ENCODE data around the gene PTCD2. TPM values are rescaled to one million over a fixed set of nuclear protein-coding genes. Genes with fewer than 3 reads are reported as not detected.

The PTCD2 gene
- total RNA-seq, 2 donors from 2014 or later = 9.5 to 13.4 TPM

- peak; percentile 66 for DNase-seq
- H3K4me3 ChIP-seq (ENCODE audit: low read length) = peak overlapping the region; percentile 56
- peak overlapping the region; percentile 84 for H3K27ac Mint-ChIP-seq
- H3K4me1 Mint-ChIP-seq = peaks cover 40% of the 10 kb centered on the region
- H3K27me3 ChIP-seq (ENCODE audit: control insufficient read depth, insufficient read depth, low read length, poor library complexity, severe bottlenecking) = no peaks in the 10 kb centered on the region
- TF ChIP-seq CTCF (conservative IDR thresholded peaks at IDR 0.05) = no peak
- peak overlapping the region; percentile 76 for H3K27ac ChIP-seq (ENCODE audit: low read depth, low read length)
- H3K9me3 Mint-ChIP-seq = no peaks in the 10 kb centered on the region
- H3K36me3 ChIP-seq (ENCODE audit: control insufficient read depth, insufficient read depth, low read length) = peaks cover 14% of the 10 kb centered on the region
- peak overlapping the region; percentile 33 for H3K4me3 Mint-ChIP-seq
- peaks cover 7% of the 10 kb centered on the region for H3K9me3 ChIP-seq (ENCODE audit: control insufficient read depth, low read length)
- WGBS, 2 experiments (ENCODE audit: insufficient coverage in 1 of 2, insufficient read length in 1 of 2) = 30 to 48% methylated on average over 3 of the region's 3 CpGs
- H3K4me1 ChIP-seq (ENCODE audit: control insufficient read depth, insufficient read depth, low read length) = peaks cover 23% of the 10 kb centered on the region
- H3K36me3 Mint-ChIP-seq (ENCODE audit: low read depth) = peaks cover 19% of the 10 kb centered on the region
- H3K27me3 Mint-ChIP-seq (ENCODE audit: insufficient read depth) = no peaks in the 10 kb centered on the region
- peak overlapping the region; percentile 16 for H3K9ac ChIP-seq (ENCODE audit: extremely low read depth, low read length, poor library complexity, severe bottlenecking)
Observed at GRCh38 chr5:72302171-72302570, 18.0 kb upstream of the PTCD2 start.

DNA sequence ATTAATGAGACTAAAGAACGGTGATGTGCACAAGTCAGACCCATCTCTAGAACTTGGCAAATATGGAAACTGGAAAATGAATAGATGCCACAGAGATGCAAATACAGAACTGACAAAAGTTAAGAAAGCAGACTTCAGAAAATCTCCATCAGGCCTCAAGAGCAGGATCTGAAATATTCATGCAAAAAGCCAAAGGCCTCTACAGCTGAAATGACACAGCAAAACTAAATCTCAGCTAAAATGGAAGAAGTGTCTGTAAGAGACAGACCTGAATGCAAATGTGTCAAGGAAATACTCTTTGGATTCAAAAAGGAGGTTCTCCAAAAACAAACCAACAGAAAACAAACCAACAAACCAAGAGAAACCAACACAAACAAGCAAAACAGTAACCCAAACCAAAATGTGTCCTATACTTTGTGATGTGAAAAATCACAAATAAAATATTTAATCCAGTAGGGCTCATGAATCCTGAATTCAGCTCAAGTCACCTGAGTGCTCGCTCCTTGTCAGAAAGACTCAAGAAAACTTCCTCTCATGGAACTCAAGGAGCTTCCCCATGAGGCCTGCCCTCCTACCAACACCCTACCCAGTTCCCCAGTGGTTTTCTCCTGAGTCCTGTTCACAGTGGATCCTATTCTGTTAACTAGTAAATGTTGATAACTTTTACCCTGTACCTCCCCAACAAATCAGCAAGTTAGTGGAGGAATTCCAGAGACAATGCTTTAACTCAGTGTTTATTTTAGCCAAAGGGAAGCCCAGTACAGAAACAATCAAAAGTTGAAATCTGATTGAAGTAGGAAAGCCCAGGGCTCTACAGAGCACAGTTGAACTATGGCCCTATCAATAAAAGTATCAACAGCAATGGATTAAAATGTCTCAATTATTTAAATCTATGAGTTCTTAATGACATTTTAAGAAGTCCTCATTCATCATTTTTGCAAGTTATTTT lies 14.7 kb upstream of the PTCD2 start:
- no peaks in the 10 kb centered on the region for H3K9me3 Mint-ChIP-seq
- H3K9ac ChIP-seq (ENCODE audit: extremely low read depth, low read length, poor library complexity, severe bottlenecking) = no peak overlapping the region
- H3K27me3 ChIP-seq (ENCODE audit: control insufficient read depth, insufficient read depth, low read length, poor library complexity, severe bottlenecking) = no peaks in the 10 kb centered on the region
- peaks cover 10% of the 10 kb centered on the region for H3K36me3 Mint-ChIP-seq (ENCODE audit: low read depth)
- TF ChIP-seq CTCF (conservative IDR thresholded peaks at IDR 0.05) = no peak
- H3K27ac ChIP-seq (ENCODE audit: low read depth, low read length) = no peak overlapping the region
- peaks cover 7% of the 10 kb centered on the region for H3K9me3 ChIP-seq (ENCODE audit: control insufficient read depth, low read length)
- no peak for DNase-seq
- peaks cover 45% of the 10 kb centered on the region for H3K4me1 Mint-ChIP-seq
- H3K36me3 ChIP-seq (ENCODE audit: control insufficient read depth, insufficient read depth, low read length) = peaks cover 25% of the 10 kb centered on the region
- peak overlapping the region; percentile 25 for H3K4me3 ChIP-seq (ENCODE audit: low read length)
- H3K4me1 ChIP-seq (ENCODE audit: control insufficient read depth, insufficient read depth, low read length) = peaks cover 23% of the 10 kb centered on the region
- H3K4me3 Mint-ChIP-seq = no peak overlapping the region
- H3K27me3 Mint-ChIP-seq (ENCODE audit: insufficient read depth) = no peaks in the 10 kb centered on the region
- peak overlapping the region; percentile 90 for H3K27ac Mint-ChIP-seq
- WGBS, 2 experiments (ENCODE audit: insufficient coverage in 1 of 2, insufficient read length in 1 of 2) = 100% methylated on average over 1 to 2 of the region's 2 CpGs

GRCh38 chr5:72307573-72307967 lies 12.6 kb upstream of the PTCD2 start:
- DNase-seq = no peak
- H3K27ac Mint-ChIP-seq = peak overlapping the region; percentile 97
- Histone ChIP-seq H3K27ac (ENCODE audit: low read depth, low read length) (peak overlapping the region; percentile 84), H3K4me3 (ENCODE audit: low read length) (peak overlapping the region; percentile 80), H3K36me3 (ENCODE audit: control insufficient read depth, insufficient read depth, low read length) (peaks cover 45% of the 10 kb centered on the region), H3K4me1 (ENCODE audit: control insufficient read depth, insufficient read depth, low read length) (peaks cover 8% of the 10 kb centered on the region), H3K9ac (ENCODE audit: extremely low read depth, low read length, poor library complexity, severe bottlenecking) (peak overlapping the region; percentile 72), H3K9me3 (ENCODE audit: control insufficient read depth, low read length) (peaks cover 7% of the 10 kb centered on the region), H3K27me3 (ENCODE audit: control insufficient read depth, insufficient read depth, low read length, poor library complexity, severe bottlenecking) (no peaks in the 10 kb centered on the region)
- H3K27me3 Mint-ChIP-seq (ENCODE audit: insufficient read depth) = no peaks in the 10 kb centered on the region
- peaks cover 23% of the 10 kb centered on the region for H3K36me3 Mint-ChIP-seq (ENCODE audit: low read depth)
- no peak for TF ChIP-seq CTCF (conservative IDR thresholded peaks at IDR 0.05)
- 57 to 81% methylated on average over 4 to 8 of the region's 8 CpGs for WGBS, 2 experiments (ENCODE audit: insufficient coverage in 1 of 2, insufficient read length in 1 of 2)
- H3K4me1 Mint-ChIP-seq = peaks cover 25% of the 10 kb centered on the region
- peak overlapping the region; percentile 83 for H3K4me3 Mint-ChIP-seq
- H3K9me3 Mint-ChIP-seq = no peaks in the 10 kb centered on the region

All from endodermal cell (in vitro differentiated cells).